HepG2 (cell line): ENCODE measurements around the gene MYPN. TPM values are rescaled to one million over a fixed set of nuclear protein-coding genes. Genes with fewer than 3 reads are reported as not detected.

ENCODE experiments used
- ATAC-seq: fragments of 200-7000 bp; cut with Tn5 transposase; 3 replicates; pipeline ENCODE4 v1.9.1; 2020; ENCODE audit warnings: mild to moderate bottlenecking, moderate library complexity
- Bru-seq: library from RNA; stranded (reverse); fragments of 400-500 nt; gene quantifications from one replicate; lab custom pipeline; 2021; lab: Mats Ljungman, UMichigan
- BruChase-seq, 2 experiments: library from RNA; stranded (reverse); fragments of 400-500 nt; gene quantifications; one replicate each; lab custom pipeline; 2021; lab: Mats Ljungman, UMichigan
- BruUV-seq: library from RNA; stranded (reverse); fragments of 400-500 nt; replicated peaks from 2 replicates; lab custom pipeline; 2021; lab: Mats Ljungman, UMichigan
- CTCF ChIA-PET: fragments of 300-600 bp; formaldehyde crosslinking; extraction: SDS; loops from one replicate; lab custom pipeline; 2021; ENCODE audit warnings: low total read pairs, inconsistent platforms, low intra/inter-chr PET ratio; lab: Yijun Ruan, JAX
- POLR2A ChIA-PET: fragments of 350-600 bp; sonication (Branson Sonifier 250); formaldehyde crosslinking; loops from one replicate; lab custom pipeline; 2020; ENCODE audit warnings: antibody characterized with exemption, inconsistent platforms; lab: Yijun Ruan, JAX
- DNase-seq: peaks from one replicate; pipeline ENCODE4 v3.0.0-alpha.2; 2015; ENCODE audit warnings: low spot score
- FAIRE-seq: peaks from 3 replicates; lab custom pipeline; 2011; peaks lifted over from hg19 to GRCh38; lab: Jason Lieb, UNC
- H2AFZ ChIP-seq: one replicate; pipeline ENCODE4 v1.6.1; 2011; ENCODE audit warnings: low read length, inconsistent platforms
- H3K27ac ChIP-seq: fragments of 300-600 bp; 3 replicates; pipeline ENCODE4 v1.8.0; 2011; ENCODE audit warnings: mixed run types, mild to moderate bottlenecking, mixed read lengths, low read length, inconsistent platforms; ENCODE audit not compliant: insufficient read depth; ENCODE audit errors: extremely low read length
- H3K27me3 ChIP-seq, 2 experiments: fragments of 200-600 bp in 1 of 2; 2 replicates in 1 of 2; 3 replicates in 1 of 2; pipeline versions ENCODE4 v1.6.0 to v1.8.0; 2011; ENCODE audit warnings: low read length in 2 of 2, mild to moderate bottlenecking in 2 of 2, moderate library complexity in 2 of 2, inconsistent platforms in 1 of 2; ENCODE audit not compliant: insufficient read depth in 2 of 2, control insufficient read depth in 1 of 2
- H3K36me3 ChIP-seq, 2 experiments: fragments of 200-600 bp in 1 of 2; replicated peaks in 1 of 2; 2 replicates in 1 of 2; 3 replicates in 1 of 2; pipeline versions ENCODE4 v1.5.1 to v1.8.0; 2011; ENCODE audit warnings: low read length in 2 of 2, inconsistent platforms in 1 of 2; ENCODE audit not compliant: insufficient read depth in 2 of 2, control insufficient read depth in 1 of 2
- H3K4me1 ChIP-seq: 2 replicates; pipeline ENCODE4 v1.5.1; 2012; ENCODE audit warnings: low read length, inconsistent platforms; ENCODE audit not compliant: insufficient read depth
- H3K4me2 ChIP-seq: 2 replicates; pipeline ENCODE4 v1.6.0; 2011; ENCODE audit warnings: low read depth, low read length, inconsistent platforms
- H3K4me3 ChIP-seq, 3 experiments: fragments of 200-600 bp in 1 of 3; sonication (generic), shearing (Covaris generic) in 1 of 3; replicated peaks in 1 of 3; 2 replicates each; pipeline ENCODE4 v1.5.1; 2011 to 2016; ENCODE audit warnings: low read length in 3 of 3, inconsistent platforms in 2 of 3, low read depth in 2 of 3, mild to moderate bottlenecking in 2 of 3, control low read depth in 1 of 3, mixed read lengths in 1 of 3; ENCODE audit not compliant: insufficient read depth in 1 of 3
- H3K79me2 ChIP-seq: one replicate; pipeline ENCODE4 v1.6.1; 2011; ENCODE audit warnings: low read length, inconsistent platforms; ENCODE audit not compliant: insufficient read depth
- H3K9ac ChIP-seq: 2 replicates; pipeline ENCODE4 v1.6.0; 2011; ENCODE audit warnings: mild to moderate bottlenecking, low read depth, low read length, inconsistent platforms; ENCODE audit not compliant: insufficient read depth
- H3K9me3 ChIP-seq: 2 replicates; pipeline ENCODE4 v1.5.1; 2012; ENCODE audit warnings: mild to moderate bottlenecking, low read length
- H4K20me1 ChIP-seq: 2 replicates; pipeline ENCODE4 v1.6.0; 2011; ENCODE audit warnings: inconsistent platforms, mild to moderate bottlenecking, low read length, moderate library complexity; ENCODE audit not compliant: insufficient read depth
- AHR ChIP-seq: IDR thresholded peaks from 2 replicates; pipeline ENCODE4 v1.6.1; 2018; ENCODE audit warnings: missing genetic modification reagents, missing compliant biosample characterization
- CCAR2 ChIP-seq: fragments of 200-400 bp; formaldehyde crosslinking; optimal IDR thresholded peaks from 2 replicates; pipeline ENCODE3; 2018; ENCODE audit warnings: low read depth, mild to moderate bottlenecking, low read length, moderate library complexity
- ELF3 ChIP-seq: IDR thresholded peaks from 2 replicates; pipeline ENCODE4 v1.6.1; 2016; ENCODE audit warnings: missing genetic modification reagents, missing compliant biosample characterization
- MBNL3 ChIP-seq: fragments of 250-450 bp; sonication (Bioruptor Pico); conservative IDR thresholded peaks from 2 replicates; pipeline ENCODE4 v1.8.0; 2022; ENCODE audit warnings: mild to moderate bottlenecking, inconsistent platforms
- PRMT3 ChIP-seq: sonication (generic); formaldehyde crosslinking; IDR thresholded peaks from 2 replicates; pipeline ENCODE4 v1.8.1; 2022; ENCODE audit warnings: low read depth, mild to moderate bottlenecking, moderate library complexity, missing genetic modification reagents, borderline replicate concordance
- RBM22 ChIP-seq: fragments of 200-400 bp; formaldehyde crosslinking; optimal IDR thresholded peaks from 2 replicates; pipeline ENCODE3; 2017; ENCODE audit warnings: mild to moderate bottlenecking, low read length, moderate library complexity
- TP53 ChIP-seq: sonication (generic); formaldehyde crosslinking; conservative IDR thresholded peaks from 2 replicates; pipeline ENCODE4 v1.4.0; 2020; ENCODE audit warnings: missing genetic modification reagents
- ZMAT3 ChIP-seq: sonication (generic); formaldehyde crosslinking; conservative IDR thresholded peaks from 2 replicates; pipeline ENCODE4 v1.7.0; 2021; ENCODE audit warnings: missing genetic modification reagents
- ZNF543 ChIP-seq: sonication (generic); formaldehyde crosslinking; IDR thresholded peaks from 2 replicates; pipeline ENCODE4 v1.4.0; 2020; ENCODE audit warnings: mild to moderate bottlenecking, missing genetic modification reagents
- ZNF557 ChIP-seq: sonication (generic); formaldehyde crosslinking; IDR thresholded peaks from 2 replicates; pipeline ENCODE4 v1.4.0; 2020; ENCODE audit warnings: missing genetic modification reagents
- ZNF564 ChIP-seq: sonication (generic); formaldehyde crosslinking; IDR thresholded peaks from 2 replicates; pipeline ENCODE4 v1.8.1; 2023; ENCODE audit warnings: mild to moderate bottlenecking, missing genetic modification reagents
- ZNF790 ChIP-seq: sonication (generic); formaldehyde crosslinking; IDR thresholded peaks from 2 replicates; pipeline ENCODE4 v1.8.0; 2022; ENCODE audit warnings: missing genetic modification reagents, mild to moderate bottlenecking, borderline replicate concordance
- ZNF841 ChIP-seq: sonication (generic); formaldehyde crosslinking; IDR thresholded peaks from 2 replicates; pipeline ENCODE4 v1.8.1; 2023; ENCODE audit warnings: missing genetic modification reagents, borderline replicate concordance
- whole genome bisulfite sequencing: methylation state at CpG from one replicate; pipeline ENCODE4 v1.1.6; 2017; ENCODE audit warnings: low lambda C conversion rate; 5-methylcytosine and 5-hydroxymethylcytosine counted together
- in situ Hi-C: cut with HindIII; loops from 2 replicates; pipeline ENCODE4 v1.10.0; 2017; ENCODE audit warnings: low pct_unique_long_range_greater_than_20kb; ENCODE audit not compliant: extremely low pct_ligation_motif_present
- intact Hi-C: fragments of 100-400 bp; cut with micrococcal nuclease; formaldehyde crosslinking; loops from one replicate; pipeline ENCODE4 v1.10.0; 2022; ENCODE audit not compliant: unreplicated experiment
- long read RNA-seq, 2 experiments: library from RNA in 1 of 2; library from polyadenylated mRNA in 1 of 2; stranded (forward) in 1 of 2; unstranded in 1 of 2; transcript quantifications; one replicate each; pipeline ENCODE4 v2.0.0, GENCODE V29; 2019 to 2022
- polyA minus RNA-seq, 3 experiments: library from RNA; depleted of rRNA, polyadenylated mRNA; stranded (reverse); fragments of >200 nt; gene quantifications; 2 replicates each; pipeline ENCODE4 v1.2.3, GENCODE V29; 2011; ENCODE audit warnings: low replicate concordance in 1 of 3
- polyA plus RNA-seq, 8 experiments: library from polyadenylated mRNA; depleted of rRNA in 3 of 8; stranded (reverse) in 7 of 8; unstranded in 1 of 8; fragments of >200 nt; fragmentation: Illumina TruSeq in 4 of 8; extraction: Trizol in 4 of 8; gene quantifications; 2 replicates each; pipeline versions ENCODE4 v1.2.1 to v1.2.3, GENCODE V29; 2011 to 2016; ENCODE audit warnings: low read depth in 4 of 8, missing spikeins in 1 of 8, mixed read lengths in 1 of 8; ENCODE audit not compliant: insufficient read depth in 1 of 8
- total RNA-seq, 5 experiments: library from RNA; depleted of rRNA; stranded (reverse); fragments of >200 nt; fragmentation: Illumina TruSeq; extraction: Trizol; gene quantifications; 2 replicates each; pipeline ENCODE4 v1.2.3, GENCODE V29; 2016; ENCODE audit warnings: low read depth in 1 of 5
- TF ChIP-seq, protein P1 (sequence below): sonication (generic); formaldehyde crosslinking; IDR thresholded peaks from 2 replicates; pipeline ENCODE4 v1.4.0; 2020; ENCODE audit warnings: mild to moderate bottlenecking, missing genetic modification reagents

The MYPN gene, protein sequence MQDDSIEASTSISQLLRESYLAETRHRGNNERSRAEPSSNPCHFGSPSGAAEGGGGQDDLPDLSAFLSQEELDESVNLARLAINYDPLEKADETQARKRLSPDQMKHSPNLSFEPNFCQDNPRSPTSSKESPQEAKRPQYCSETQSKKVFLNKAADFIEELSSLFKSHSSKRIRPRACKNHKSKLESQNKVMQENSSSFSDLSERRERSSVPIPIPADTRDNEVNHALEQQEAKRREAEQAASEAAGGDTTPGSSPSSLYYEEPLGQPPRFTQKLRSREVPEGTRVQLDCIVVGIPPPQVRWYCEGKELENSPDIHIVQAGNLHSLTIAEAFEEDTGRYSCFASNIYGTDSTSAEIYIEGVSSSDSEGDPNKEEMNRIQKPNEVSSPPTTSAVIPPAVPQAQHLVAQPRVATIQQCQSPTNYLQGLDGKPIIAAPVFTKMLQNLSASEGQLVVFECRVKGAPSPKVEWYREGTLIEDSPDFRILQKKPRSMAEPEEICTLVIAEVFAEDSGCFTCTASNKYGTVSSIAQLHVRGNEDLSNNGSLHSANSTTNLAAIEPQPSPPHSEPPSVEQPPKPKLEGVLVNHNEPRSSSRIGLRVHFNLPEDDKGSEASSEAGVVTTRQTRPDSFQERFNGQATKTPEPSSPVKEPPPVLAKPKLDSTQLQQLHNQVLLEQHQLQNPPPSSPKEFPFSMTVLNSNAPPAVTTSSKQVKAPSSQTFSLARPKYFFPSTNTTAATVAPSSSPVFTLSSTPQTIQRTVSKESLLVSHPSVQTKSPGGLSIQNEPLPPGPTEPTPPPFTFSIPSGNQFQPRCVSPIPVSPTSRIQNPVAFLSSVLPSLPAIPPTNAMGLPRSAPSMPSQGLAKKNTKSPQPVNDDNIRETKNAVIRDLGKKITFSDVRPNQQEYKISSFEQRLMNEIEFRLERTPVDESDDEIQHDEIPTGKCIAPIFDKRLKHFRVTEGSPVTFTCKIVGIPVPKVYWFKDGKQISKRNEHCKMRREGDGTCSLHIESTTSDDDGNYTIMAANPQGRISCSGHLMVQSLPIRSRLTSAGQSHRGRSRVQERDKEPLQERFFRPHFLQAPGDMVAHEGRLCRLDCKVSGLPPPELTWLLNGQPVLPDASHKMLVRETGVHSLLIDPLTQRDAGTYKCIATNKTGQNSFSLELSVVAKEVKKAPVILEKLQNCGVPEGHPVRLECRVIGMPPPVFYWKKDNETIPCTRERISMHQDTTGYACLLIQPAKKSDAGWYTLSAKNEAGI (N-terminal part only)
- not detected in 2 replicates for total RNA-seq (2016; rRNA removed; fragmentation: Illumina TruSeq; extraction: Trizol)
- total RNA-seq (2016; cell fraction: cytosol; rRNA removed; fragmentation: Illumina TruSeq; extraction: Trizol; ENCODE audit: low read depth), result not detected in 2 replicates
- total RNA-seq (2016; cell fraction: insoluble cytoplasmic fraction; rRNA removed; fragmentation: Illumina TruSeq; extraction: Trizol), result 0.04 TPM in 1 of 2 replicates, not detected in the other
- not detected in 2 replicates for total RNA-seq (2016; cell fraction: membrane; rRNA removed; fragmentation: Illumina TruSeq; extraction: Trizol)
- total RNA-seq (2016; cell fraction: nucleus; rRNA removed; fragmentation: Illumina TruSeq; extraction: Trizol), result not detected in 2 replicates
- 0.01 TPM in 1 of 2 replicates, not detected in the other for polyA plus RNA-seq (2011; rRNA removed)
- polyA plus RNA-seq (2011; cell fraction: cytosol; rRNA removed), result 0.01 TPM in 1 of 2 replicates, not detected in the other
- polyA plus RNA-seq (2011; cell fraction: nucleus; rRNA removed), result not detected in 2 replicates
- not detected in 2 replicates for polyA plus RNA-seq (2012)
- polyA plus RNA-seq (2016; cell fraction: cytosol; fragmentation: Illumina TruSeq; extraction: Trizol; ENCODE audit: low read depth), result not detected in 2 replicates
- polyA plus RNA-seq (2016; cell fraction: insoluble cytoplasmic fraction; fragmentation: Illumina TruSeq; extraction: Trizol; ENCODE audit: low read depth), result not detected in 2 replicates
- not detected in 2 replicates for polyA plus RNA-seq (2016; cell fraction: membrane; fragmentation: Illumina TruSeq; extraction: Trizol; ENCODE audit: low read depth)
- polyA plus RNA-seq (2016; cell fraction: nucleus; fragmentation: Illumina TruSeq; extraction: Trizol; ENCODE audit: insufficient read depth, low read depth), result not detected in 2 replicates
- 77.2 TPM in 1 of 2 replicates, not detected in the other for polyA minus RNA-seq (2011; rRNA and poly(A)+ RNA removed; ENCODE audit: low replicate concordance)
- 0.18 and 0.20 TPM in 2 replicates for polyA minus RNA-seq (2011; cell fraction: cytosol; rRNA and poly(A)+ RNA removed)
- 0.12 and 0.26 TPM in 2 replicates for polyA minus RNA-seq (2011; cell fraction: nucleus; rRNA and poly(A)+ RNA removed)
- percentile 10 among the genes with signal in this experiment for Bru-seq, nascent RNA
- BruChase-seq, experiment 1, labeled RNA remaining after a 6-hour chase, result percentile 8 among the genes with signal in this experiment
- BruChase-seq, experiment 2, labeled RNA remaining after a 2-hour chase, result percentile 10 among the genes with signal in this experiment
- long read RNA-seq, experiment 1, result 0 reads
- long read RNA-seq, experiment 2, result 0 reads

DNA sequence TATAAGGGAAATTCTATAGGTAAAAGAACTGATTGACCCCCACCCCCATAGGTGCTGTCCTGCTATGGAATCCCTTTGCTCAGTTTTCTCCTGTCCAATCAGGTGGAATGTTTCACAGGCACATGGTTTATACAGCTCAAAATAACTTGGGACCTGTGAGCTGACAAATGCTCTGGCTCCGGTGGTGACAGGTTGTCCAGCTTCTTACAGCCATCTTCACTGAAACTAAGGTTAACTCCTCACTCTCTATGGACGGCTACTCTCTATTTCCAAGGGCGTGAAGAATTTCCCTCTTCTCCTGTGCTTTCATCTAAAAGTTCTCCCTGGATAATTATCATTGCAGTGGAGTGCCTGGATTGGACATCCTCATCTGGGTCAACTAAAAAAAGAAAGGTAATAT lies at the start of gene MYPN:
TSS of gene MYPN (plus strand) at position 158 of the 400 bp plus-strand sequence. CDS start 11,951 bp downstream, outside the sequence.
- H3K4me1 ChIP-seq, result 0 out of 2 replicates have a peak, but pooled peaks cover 6% of the 10 kb centered on the region
- intact Hi-C loops, result no loop called here
- POLR2A ChIA-PET, result no interaction called here
- in situ Hi-C loops, result no loop called here
- no peak within 1 kb of the TSS for H3K9ac ChIP-seq
- H3K79me2 ChIP-seq, result no peaks in the 10 kb centered on the region
- no peaks in the 10 kb centered on the region for H3K36me3 ChIP-seq
- peaks cover 0 to 3% of the 10 kb centered on the region in 2 experiments; a peak in 1 of 5 replicates for H3K27me3 ChIP-seq
- TF ChIP-seq CCAR2 (no peak), TP53 (no peak), ZNF543 (CRISPR knock-in tag) (no peak), ZNF841 (CRISPR knock-in tag) (no peak), ZNF564 (CRISPR knock-in tag) (no peak), AHR (no peak), RBM22 (no peak), ZMAT3 (CRISPR knock-in tag) (no peak), ZNF557 (CRISPR knock-in tag) (no peak), PRMT3 (CRISPR knock-in tag) (no peak), ZNF790 (CRISPR knock-in tag) (no peak), MBNL3 (CRISPR knock-in tag) (no peak), ELF3 (CRISPR knock-in tag) (no peak)
- TF ChIP-seq, protein P1, sequence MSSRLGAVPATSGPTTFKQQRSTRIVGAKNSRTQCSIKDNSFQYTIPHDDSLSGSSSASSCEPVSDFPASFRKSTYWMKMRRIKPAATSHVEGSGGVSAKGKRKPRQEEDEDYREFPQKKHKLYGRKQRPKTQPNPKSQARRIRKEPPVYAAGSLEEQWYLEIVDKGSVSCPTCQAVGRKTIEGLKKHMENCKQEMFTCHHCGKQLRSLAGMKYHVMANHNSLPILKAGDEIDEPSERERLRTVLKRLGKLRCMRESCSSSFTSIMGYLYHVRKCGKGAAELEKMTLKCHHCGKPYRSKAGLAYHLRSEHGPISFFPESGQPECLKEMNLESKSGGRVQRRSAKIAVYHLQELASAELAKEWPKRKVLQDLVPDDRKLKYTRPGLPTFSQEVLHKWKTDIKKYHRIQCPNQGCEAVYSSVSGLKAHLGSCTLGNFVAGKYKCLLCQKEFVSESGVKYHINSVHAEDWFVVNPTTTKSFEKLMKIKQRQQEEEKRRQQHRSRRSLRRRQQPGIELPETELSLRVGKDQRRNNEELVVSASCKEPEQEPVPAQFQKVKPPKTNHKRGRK (CRISPR knock-in tag), result no peak
- TF ChIP-seq, all 625 proteins: peak for 0
- FAIRE-seq (no peak), DNase-seq (no peak), ATAC-seq (no peak)
- H3K27ac ChIP-seq, result no peak within 1 kb of the TSS
- WGBS, result 38% methylated on average over 3 of the region's 3 CpGs
- H3K4me3 ChIP-seq, result no peak within 1 kb of the TSS
- no peak within 1 kb of the TSS for H2AFZ ChIP-seq
- no peaks in the 10 kb centered on the region for H3K9me3 ChIP-seq
- no peak within 1 kb of the TSS for H3K4me2 ChIP-seq
- CTCF ChIA-PET, result no interaction called here
- BruUV-seq, result no TSS peak
- no peaks in the 10 kb centered on the region for H4K20me1 ChIP-seq
